ENCODE measurements around the gene LPP.

Gene LPP

GRCh38 chr3:188908002-188908850 is 754.3 kb downstream of the LPP start:
- H3K27ac Mint-ChIP-seq = peak overlapping the region in 1 of 2 donors; percentile 55

GRCh38 chr3:188911026-188911850 is 757.3 kb downstream of the LPP start:
- DNase-seq (no peak), ATAC-seq (no peak)
- Mint-ChIP-seq H3K27me3 (no peaks in the 10 kb centered on the region), H3K27ac (no peak overlapping the region), H3K4me1 (peaks cover 60% of the 10 kb centered on the region), H3K4me3 (no peak overlapping the region), H3K9me3 (no peaks in the 10 kb centered on the region)

More at GRCh38 chr3:188908002-188908850, 754.3 kb downstream of the LPP start:
- Mint-ChIP-seq H3K9me3 (peaks cover 0 to 6% of the 10 kb centered on the region in 2 donors), H3K27me3 (no peaks in the 10 kb centered on the region), H3K4me3 (peak overlapping the region; percentile 61 to 64), H3K4me1 (peaks cover 36% of the 10 kb centered on the region)
- peak; percentile 56 for ATAC-seq
- DNase-seq = no peak

GRCh38 chr3:188913084-188913483 is 759.1 kb downstream of the LPP start:
- no peaks in the 10 kb centered on the region for H3K27me3 Mint-ChIP-seq

GRCh38 chr3:188914552-188914951 is 760.6 kb downstream of the LPP start:
- Mint-ChIP-seq H3K4me1 (peaks cover 68% of the 10 kb centered on the region), H3K27ac (peak overlapping the region; percentile 93 to 96), H3K27me3 (no peaks in the 10 kb centered on the region), H3K4me3 (peak overlapping the region; percentile 43 to 45), H3K9me3 (no peaks in the 10 kb centered on the region)
- peak; percentile 82 for ATAC-seq
- peak; percentile 15 to 18 for DNase-seq

More at GRCh38 chr3:188913084-188913483, 759.1 kb downstream of the LPP start:
- no peak overlapping the region for H3K27ac Mint-ChIP-seq
- ATAC-seq (no peak), DNase-seq (no peak)
- H3K4me1 Mint-ChIP-seq = peaks cover 79% of the 10 kb centered on the region
- no peaks in the 10 kb centered on the region for H3K9me3 Mint-ChIP-seq
- H3K4me3 Mint-ChIP-seq = no peak overlapping the region

- ATAC-seq (peak; percentile 73), DNase-seq (peak; percentile 42)
- H3K9me3 Mint-ChIP-seq = peaks cover 0 to 4% of the 10 kb centered on the region in 2 donors
- H3K4me3 Mint-ChIP-seq = peak overlapping the region; percentile 43 to 45
- H3K4me1 Mint-ChIP-seq = peaks cover 62% of the 10 kb centered on the region
- H3K27ac Mint-ChIP-seq = peak overlapping the region; percentile 93 to 96
- H3K27me3 Mint-ChIP-seq = no peaks in the 10 kb centered on the region
Observed at GRCh38 chr3:188915127-188915526, 761.2 kb downstream of the LPP start.

GRCh38 chr3:188916934-188917401 is 763.0 kb downstream of the LPP start:
- Mint-ChIP-seq H3K27me3 (no peaks in the 10 kb centered on the region), H3K9me3 (peaks cover 0 to 5% of the 10 kb centered on the region in 2 donors), H3K4me3 (peak overlapping the region in 1 of 2 donors; percentile 46), H3K27ac (peak overlapping the region; percentile 22 to 53), H3K4me1 (peaks cover 51% of the 10 kb centered on the region)
- peak; percentile 83 for ATAC-seq
- peak; percentile 10 to 37 for DNase-seq

GRCh38 chr3:188918093-188918492 is 764.1 kb downstream of the LPP start:
- Mint-ChIP-seq H3K9me3 (peaks cover 0 to 5% of the 10 kb centered on the region in 2 donors), H3K27ac (peak overlapping the region in 1 of 2 donors; percentile 53), H3K27me3 (no peaks in the 10 kb centered on the region), H3K4me3 (peak overlapping the region in 1 of 2 donors; percentile 3), H3K4me1 (peaks cover 45% of the 10 kb centered on the region)
- DNase-seq (no peak), ATAC-seq (no peak)

- Mint-ChIP-seq H3K9me3 (peaks cover 5 to 8% of the 10 kb centered on the region in 2 donors), H3K27me3 (no peaks in the 10 kb centered on the region), H3K27ac (no peak overlapping the region), H3K4me1 (no peaks in the 10 kb centered on the region), H3K4me3 (no peak overlapping the region)
- ATAC-seq (no peak), DNase-seq (no peak)
Observed at GRCh38 chr3:188923671-188924070, 769.7 kb downstream of the LPP start.

GRCh38 chr3:188925376-188925775 is 771.4 kb downstream of the LPP start:
- no peak overlapping the region for H3K4me3 Mint-ChIP-seq
- H3K9me3 Mint-ChIP-seq = peaks cover 0 to 8% of the 10 kb centered on the region in 2 donors
- no peak overlapping the region for H3K27ac Mint-ChIP-seq
- DNase-seq (no peak), ATAC-seq (no peak)
- no peaks in the 10 kb centered on the region for H3K27me3 Mint-ChIP-seq
- H3K4me1 Mint-ChIP-seq = peaks cover 8% of the 10 kb centered on the region

- ATAC-seq = no peak
- H3K9me3 Mint-ChIP-seq = peaks cover 0 to 8% of the 10 kb centered on the region in 2 donors
- DNase-seq = no peak
- H3K4me3 Mint-ChIP-seq = no peak overlapping the region
- peaks cover 8% of the 10 kb centered on the region for H3K4me1 Mint-ChIP-seq
- H3K27me3 Mint-ChIP-seq = no peaks in the 10 kb centered on the region
- no peak overlapping the region for H3K27ac Mint-ChIP-seq
Observed at GRCh38 chr3:188926111-188926510, 772.2 kb downstream of the LPP start.

GRCh38 chr3:188926741-188927511 is 773.0 kb downstream of the LPP start:
- no peak overlapping the region for H3K27ac Mint-ChIP-seq

GRCh38 chr3:188927971-188928370 is 774.0 kb downstream of the LPP start:
- no peak overlapping the region for H3K4me3 Mint-ChIP-seq
- peaks cover 8% of the 10 kb centered on the region for H3K4me1 Mint-ChIP-seq
- H3K27me3 Mint-ChIP-seq = no peaks in the 10 kb centered on the region
- DNase-seq = no peak
- H3K9me3 Mint-ChIP-seq = peaks cover 0 to 8% of the 10 kb centered on the region in 2 donors
- H3K27ac Mint-ChIP-seq = no peak overlapping the region
- ATAC-seq = no peak

More at GRCh38 chr3:188926741-188927511, 773.0 kb downstream of the LPP start:
- Mint-ChIP-seq H3K9me3 (peaks cover 0 to 8% of the 10 kb centered on the region in 2 donors), H3K4me3 (no peak overlapping the region), H3K27me3 (no peaks in the 10 kb centered on the region), H3K4me1 (peaks cover 8% of the 10 kb centered on the region)
- DNase-seq = no peak
- ATAC-seq = no peak

- H3K4me3 Mint-ChIP-seq = no peak overlapping the region
- peaks cover 14% of the 10 kb centered on the region for H3K4me1 Mint-ChIP-seq
- no peak overlapping the region for H3K27ac Mint-ChIP-seq
- H3K27me3 Mint-ChIP-seq = no peaks in the 10 kb centered on the region
- peaks cover 0 to 8% of the 10 kb centered on the region in 2 donors for H3K9me3 Mint-ChIP-seq
- no peak for DNase-seq
- ATAC-seq = no peak
Observed at GRCh38 chr3:188929137-188929536, 775.2 kb downstream of the LPP start.

GRCh38 chr3:188931036-188931435 is 777.1 kb downstream of the LPP start:
- Mint-ChIP-seq H3K4me3 (no peak overlapping the region), H3K4me1 (peaks cover 14% of the 10 kb centered on the region), H3K27ac (no peak overlapping the region), H3K9me3 (no peaks in the 10 kb centered on the region), H3K27me3 (no peaks in the 10 kb centered on the region)
- ATAC-seq (no peak), DNase-seq (no peak)

- DNase-seq = no peak
- no peak overlapping the region for H3K4me3 Mint-ChIP-seq
- ATAC-seq = no peak
- peaks cover 14% of the 10 kb centered on the region for H3K4me1 Mint-ChIP-seq
- H3K27ac Mint-ChIP-seq = no peak overlapping the region
- H3K9me3 Mint-ChIP-seq = no peaks in the 10 kb centered on the region
- no peaks in the 10 kb centered on the region for H3K27me3 Mint-ChIP-seq
Observed at GRCh38 chr3:188931531-188931930, 777.6 kb downstream of the LPP start.
